ENCODE results near the gene NR2C1. TPM values are rescaled to one million over a fixed set of nuclear protein-coding genes. Genes with fewer than 3 reads are reported as not detected.
"Not testable (repeated sequence)": the region's sequence is repeated elsewhere in the genome, so short reads cannot be mapped to it uniquely, and the experiment has no call there.

The NR2C1 gene
- total and polyA plus RNA-seq, 9 of the 15 experiments (the other 6 are each of a cell fraction or from before 2014, with no cell fraction given) = 8.5 to 42.4 (median 35.6) TPM

DNA sequence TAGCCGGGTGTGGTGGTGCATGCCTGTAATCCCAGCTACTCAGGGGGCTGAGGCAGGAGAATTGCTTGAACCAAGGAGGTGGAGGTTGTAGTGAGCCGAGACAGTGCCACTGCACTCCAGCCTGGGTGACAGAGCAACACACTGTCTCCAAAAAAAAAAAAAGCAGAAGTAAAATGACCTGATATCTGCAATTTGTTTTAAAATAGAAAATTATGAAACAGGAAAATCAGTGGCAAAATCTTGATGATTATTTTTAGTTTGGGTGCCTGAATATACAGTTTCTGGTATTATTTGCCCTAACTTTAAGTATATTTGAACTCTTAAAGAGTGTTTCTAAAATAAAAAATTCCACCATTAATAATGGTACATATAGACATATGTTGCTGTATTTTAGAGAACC is 22.4 kb upstream of the NR2C1 start:
- FAIRE-seq; H3K4me2 ChIP-seq (ENCODE audit: insufficient read depth, low read length); H3K27me3 ChIP-seq (ENCODE audit: control insufficient read depth in 2 of 2, insufficient read depth in 2 of 2, low read length in 2 of 2); H3K4me1 ChIP-seq (replicated peaks in 1 of 2; ENCODE audit: control insufficient read depth in 2 of 2, insufficient read depth in 2 of 2, low read length in 2 of 2); POLR2A ChIA-PET; H2AFZ ChIP-seq (ENCODE audit: low read depth, low read length); in situ Hi-C loops (cut with MboI); H3K27ac ChIP-seq (ENCODE audit: extremely low read depth, low read depth, low read length); H3K4me3 ChIP-seq; H3K9me3 ChIP-seq (replicated peaks; ENCODE audit: control insufficient read depth, insufficient read depth, low read depth, low read length); DNase-seq (ENCODE audit: extremely low read depth in 1 of 4, low spot score in 3 of 4); BruUV-seq (replicated peaks); H3K9ac ChIP-seq (ENCODE audit: insufficient read depth in 1 of 2, low read depth in 2 of 2, low read length in 2 of 2); intact Hi-C loops (cut with micrococcal nuclease); H3K79me2 ChIP-seq (ENCODE audit: control insufficient read depth, insufficient read depth, low read length); ATAC-seq; H4K20me1 ChIP-seq (replicated peaks; ENCODE audit: control insufficient read depth, insufficient read depth, low read length); CTCF ChIA-PET (ENCODE audit: low intra/inter-chr PET ratio); H3K9me1 ChIP-seq (ENCODE audit: control insufficient read depth, insufficient read depth, low read length): not testable (repeated sequence)
- H3K36me3 ChIP-seq (ENCODE audit: control insufficient read depth, insufficient read depth, low read length) = peaks cover 13% of the 10 kb centered on the region; the same call in 2 of the 3 replicates
- 56% methylated on average over 2 of the region's 2 CpGs for WGBS (ENCODE audit: insufficient coverage, low coverage, missing lambda C conversion rate)

DNA sequence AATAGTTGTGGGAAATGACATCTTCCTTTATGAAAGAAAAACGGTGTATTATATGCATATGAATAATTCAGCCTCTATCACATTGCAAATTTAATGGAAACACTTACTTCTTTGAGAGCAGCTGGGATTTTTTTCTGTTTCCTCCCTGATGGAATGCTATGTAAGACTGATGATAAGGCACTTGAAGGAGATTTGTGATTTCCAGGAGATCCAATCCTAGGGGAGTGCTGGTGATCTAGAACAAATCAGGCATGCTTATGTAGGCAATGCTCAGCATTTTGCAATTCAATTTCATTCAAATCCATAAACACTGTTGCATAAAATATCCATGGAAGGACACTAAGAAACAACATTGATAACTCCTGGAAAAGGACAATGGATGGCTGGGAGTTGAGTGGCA is 16.0 kb upstream of the NR2C1 start:
- POLR2A ChIA-PET = no interaction called here
- no peak overlapping the region for H3K4me2 ChIP-seq (ENCODE audit: insufficient read depth, low read length)
- FAIRE-seq (no peak), DNase-seq (ENCODE audit: extremely low read depth in 1 of 4, low spot score in 3 of 4) (no peak), ATAC-seq (no peak)
- intact Hi-C loops (cut with micrococcal nuclease) = no loop called here
- no peak overlapping the region for H3K4me3 ChIP-seq
- BruUV-seq (replicated peaks) = no TSS peak
- in situ Hi-C loops (cut with MboI) = no loop called here
- H3K9me1 ChIP-seq (ENCODE audit: control insufficient read depth, insufficient read depth, low read length) = no peaks in the 10 kb centered on the region
- H3K36me3 ChIP-seq (ENCODE audit: control insufficient read depth, insufficient read depth, low read length) = peaks cover 15% of the 10 kb centered on the region
- no peaks in the 10 kb centered on the region for H3K9me3 ChIP-seq (replicated peaks; ENCODE audit: control insufficient read depth, insufficient read depth, low read depth, low read length)
- no peaks in the 10 kb centered on the region for H4K20me1 ChIP-seq (replicated peaks; ENCODE audit: control insufficient read depth, insufficient read depth, low read length)
- 14% methylated on average over 1 of the region's 1 CpG for WGBS (ENCODE audit: insufficient coverage, low coverage, missing lambda C conversion rate)
- H3K27ac ChIP-seq (ENCODE audit: extremely low read depth, low read depth, low read length) = no peak overlapping the region
- H3K9ac ChIP-seq (ENCODE audit: insufficient read depth in 1 of 2, low read depth in 2 of 2, low read length in 2 of 2) = no peak overlapping the region
- no peaks in the 10 kb centered on the region; a peak in 1 of 5 replicates for H3K4me1 ChIP-seq (replicated peaks in 1 of 2; ENCODE audit: control insufficient read depth in 2 of 2, insufficient read depth in 2 of 2, low read length in 2 of 2)
- H2AFZ ChIP-seq (ENCODE audit: low read depth, low read length) = no peak overlapping the region
- TF ChIP-seq RHOXF2B (CRISPR knock-in tag; conservative IDR thresholded peaks at IDR 0.05) = no peak
- TF ChIP-seq PRMT5 (CRISPR knock-in tag; IDR thresholded peaks at IDR 0.05) = no peak
- no peak for TF ChIP-seq ZFP36 (IDR thresholded peaks at IDR 0.05; ENCODE audit: low read depth, low read length, partially characterized antibody)
- no peak for TF ChIP-seq ZBTB8A (IDR thresholded peaks at IDR 0.05; ENCODE audit: partially characterized antibody)
- no peak for TF ChIP-seq FOXK2 (conservative IDR thresholded peaks at IDR 0.05 in 1 of 2, IDR thresholded peaks at IDR 0.05 in 1 of 2; ENCODE audit: low read depth in 2 of 2)
- no peak for TF ChIP-seq BMI1 (IDR thresholded peaks at IDR 0.05; ENCODE audit: low read length)
- TF ChIP-seq ZNF384 (IDR thresholded peaks at IDR 0.05; ENCODE audit: low read depth, low read length) = no peak
- TF ChIP-seq, protein P1, sequence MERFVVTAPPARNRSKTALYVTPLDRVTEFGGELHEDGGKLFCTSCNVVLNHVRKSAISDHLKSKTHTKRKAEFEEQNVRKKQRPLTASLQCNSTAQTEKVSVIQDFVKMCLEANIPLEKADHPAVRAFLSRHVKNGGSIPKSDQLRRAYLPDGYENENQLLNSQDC (CRISPR knock-in tag; IDR thresholded peaks at IDR 0.05) = no peak
- TF ChIP-seq TAF9B (IDR thresholded peaks at IDR 0.05; ENCODE audit: partially characterized antibody) = no peak
- no peaks in the 10 kb centered on the region for H3K79me2 ChIP-seq (ENCODE audit: control insufficient read depth, insufficient read depth, low read length)
- no peaks in the 10 kb centered on the region for H3K27me3 ChIP-seq (ENCODE audit: control insufficient read depth in 2 of 2, insufficient read depth in 2 of 2, low read length in 2 of 2)
- CTCF ChIA-PET (ENCODE audit: low intra/inter-chr PET ratio) = no interaction called here

All from K562 (cell line).